ENCODE results near the gene TCOF1.

Gene TCOF1

GRCh38 chr5:150394131-150394530 is 36.6 kb downstream of the TCOF1 start:
- DNase-seq, result no peak

GRCh38 chr5:150394912-150395687 is 37.6 kb downstream of the TCOF1 start:
- DNase-seq, result no peak

GRCh38 chr5:150395688-150395975 is 38.1 kb downstream of the TCOF1 start:
- DNase-seq, result no peak

- DNase-seq, result no peak
Measured at GRCh38 chr5:150396267-150396666, 38.8 kb downstream of the TCOF1 start.

- DNase-seq, result no peak
Measured at GRCh38 chr5:150397146-150397781, 39.8 kb downstream of the TCOF1 start.

- no peak for DNase-seq
Measured at GRCh38 chr5:150397782-150398721, 40.6 kb downstream of the TCOF1 start.

- no peak for DNase-seq
Measured at GRCh38 chr5:150398722-150399523, 41.4 kb downstream of the TCOF1 start.

GRCh38 chr5:150399524-150400211 is 42.2 kb downstream of the TCOF1 start:
- DNase-seq, result no peak

GRCh38 chr5:150400316-150401075 is 43.0 kb downstream of the TCOF1 start:
- DNase-seq, result no peak

- no peak for DNase-seq
Measured at GRCh38 chr5:150401076-150401375, 43.5 kb downstream of the TCOF1 start.

GRCh38 chr5:150401376-150402228 is 44.1 kb downstream of the TCOF1 start:
- no peak for DNase-seq

- no peak for DNase-seq
Measured at GRCh38 chr5:150402229-150402773, 44.8 kb downstream of the TCOF1 start.

GRCh38 chr5:150402901-150403342 is 45.4 kb downstream of the TCOF1 start:
- no peak for DNase-seq

GRCh38 chr5:150404121-150404520 is 46.6 kb downstream of the TCOF1 start:
- DNase-seq, result no peak

GRCh38 chr5:150404535-150404934 is 47.0 kb downstream of the TCOF1 start:
- no peak for DNase-seq

- DNase-seq, result no peak
Measured at GRCh38 chr5:150404941-150405816, 47.7 kb downstream of the TCOF1 start.

GRCh38 chr5:150406103-150406722 is 48.7 kb downstream of the TCOF1 start:
- no peak for DNase-seq

- no peak for DNase-seq
Measured at GRCh38 chr5:150406723-150407095, 49.2 kb downstream of the TCOF1 start.
